AG10803 (cell line): ENCODE results near the gene LYPD4.

Experiments used
- DNase-seq: peaks from one replicate; pipeline ENCODE4 v3.0.0; 2010; ENCODE audit warnings: low read depth
- H3K4me3 ChIP-seq: 2 replicates; pipeline ENCODE4 v1.5.1; 2011; ENCODE audit warnings: mild to moderate bottlenecking, low read length, control low read depth
- TF ChIP-seq, protein P1 (sequence below): conservative IDR thresholded peaks from 2 replicates; pipeline ENCODE4 v1.5.1; 2011; ENCODE audit warnings: mild to moderate bottlenecking, low read length, control low read depth, inconsistent platforms

The LYPD4 gene

DNA sequence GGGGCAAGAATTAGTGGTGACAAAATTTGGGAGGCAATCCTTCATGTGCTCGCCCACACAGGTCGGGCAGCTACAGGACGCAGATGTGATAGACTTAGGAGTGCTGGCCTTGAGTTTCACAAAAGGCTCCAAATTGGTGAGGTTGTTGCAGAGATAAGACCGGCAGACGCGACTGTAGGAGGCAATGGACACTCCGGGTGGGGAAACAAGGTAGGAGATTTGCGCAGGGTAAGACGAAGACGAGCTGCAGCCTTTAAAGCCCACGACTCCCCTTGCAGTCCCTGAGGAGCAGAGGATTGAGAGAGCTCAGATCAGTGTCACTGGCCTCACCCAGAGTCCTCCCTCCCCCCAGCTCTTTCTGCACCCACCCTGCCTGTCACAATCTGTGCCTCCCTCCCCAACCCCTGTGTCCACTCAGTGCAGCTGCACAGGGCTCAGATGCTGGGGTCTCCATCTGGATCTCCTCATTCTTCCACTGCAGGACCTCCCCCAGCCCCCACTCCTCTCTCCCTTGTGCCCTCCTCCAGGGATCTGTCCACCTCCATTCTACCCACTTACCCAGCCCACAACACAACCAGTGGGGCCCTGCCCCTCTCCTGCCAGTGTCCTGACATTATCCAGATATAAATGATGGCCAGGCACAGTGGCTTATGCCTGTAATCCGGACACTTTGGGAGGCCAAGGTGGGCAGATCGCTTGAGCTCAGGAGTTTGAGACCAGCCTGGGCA, 6.3 kb downstream of the LYPD4 start:
- TF ChIP-seq, protein P1, sequence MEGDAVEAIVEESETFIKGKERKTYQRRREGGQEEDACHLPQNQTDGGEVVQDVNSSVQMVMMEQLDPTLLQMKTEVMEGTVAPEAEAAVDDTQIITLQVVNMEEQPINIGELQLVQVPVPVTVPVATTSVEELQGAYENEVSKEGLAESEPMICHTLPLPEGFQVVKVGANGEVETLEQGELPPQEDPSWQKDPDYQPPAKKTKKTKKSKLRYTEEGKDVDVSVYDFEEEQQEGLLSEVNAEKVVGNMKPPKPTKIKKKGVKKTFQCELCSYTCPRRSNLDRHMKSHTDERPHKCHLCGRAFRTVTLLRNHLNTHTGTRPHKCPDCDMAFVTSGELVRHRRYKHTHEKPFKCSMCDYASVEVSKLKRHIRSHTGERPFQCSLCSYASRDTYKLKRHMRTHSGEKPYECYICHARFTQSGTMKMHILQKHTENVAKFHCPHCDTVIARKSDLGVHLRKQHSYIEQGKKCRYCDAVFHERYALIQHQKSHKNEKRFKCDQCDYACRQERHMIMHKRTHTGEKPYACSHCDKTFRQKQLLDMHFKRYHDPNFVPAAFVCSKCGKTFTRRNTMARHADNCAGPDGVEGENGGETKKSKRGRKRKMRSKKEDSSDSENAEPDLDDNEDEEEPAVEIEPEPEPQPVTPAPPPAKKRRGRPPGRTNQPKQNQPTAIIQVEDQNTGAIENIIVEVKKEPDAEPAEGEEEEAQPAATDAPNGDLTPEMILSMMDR = no peak
- no peak for DNase-seq
- no peak overlapping the region for H3K4me3 ChIP-seq

DNA sequence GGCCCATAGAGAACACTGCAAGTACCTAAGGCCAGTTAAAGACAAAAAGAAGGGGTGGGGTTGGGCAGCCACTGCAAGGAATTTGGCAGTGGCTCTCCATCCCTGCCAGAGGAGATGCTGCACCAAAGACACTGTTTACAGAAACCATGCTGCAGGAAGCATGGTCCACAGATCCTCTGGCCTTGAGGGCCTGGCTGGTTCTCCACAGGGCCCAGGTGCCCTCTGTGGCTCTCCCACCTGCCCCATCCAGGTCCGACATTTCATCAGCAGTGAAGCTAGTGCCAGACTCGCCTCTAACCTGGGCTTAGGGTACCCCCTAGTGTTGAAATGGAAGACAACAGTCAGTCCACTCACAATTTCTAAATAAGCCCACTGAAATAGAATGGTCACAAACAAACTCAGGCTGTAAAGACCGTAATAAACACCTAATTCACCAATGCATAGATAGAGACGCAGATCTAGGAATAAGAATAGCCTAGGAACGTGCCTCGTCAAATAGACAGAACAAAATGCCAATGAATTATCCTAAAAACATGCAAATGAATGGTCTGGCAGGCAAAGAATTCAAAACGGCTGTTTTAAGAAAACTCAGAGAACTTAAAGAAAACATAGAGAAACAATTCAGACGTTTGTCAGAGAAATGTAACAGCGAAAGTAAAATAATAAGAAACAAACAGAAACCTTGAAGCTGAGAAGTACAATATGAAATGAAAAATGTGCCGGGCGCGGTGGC, 23.3 kb downstream of the LYPD4 start:
- DNase-seq = no peak
- H3K4me3 ChIP-seq = no peak overlapping the region
- TF ChIP-seq, protein P1 = peak; percentile 49

DNA sequence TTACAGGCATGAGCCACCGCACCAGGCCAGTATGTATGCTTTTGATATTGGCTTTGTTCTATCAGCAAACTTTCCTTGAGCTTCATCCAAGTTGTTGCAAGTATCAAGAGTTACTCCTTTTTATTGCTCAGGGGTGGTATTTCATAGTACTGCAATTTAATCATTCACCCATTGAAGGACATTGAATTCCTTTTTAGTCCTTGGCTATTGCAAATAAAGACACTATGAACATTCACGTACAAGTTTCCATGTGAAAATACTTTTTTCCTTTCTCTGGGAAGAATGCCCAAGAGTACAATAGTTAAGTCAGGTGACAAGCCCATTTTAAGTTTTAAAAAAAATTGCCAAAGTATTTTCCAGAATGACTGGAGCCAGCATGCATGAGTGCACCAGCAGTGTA, 27.7 kb downstream of the LYPD4 start:
- TF ChIP-seq, protein P1 = no peak
- no peak for DNase-seq

DNA sequence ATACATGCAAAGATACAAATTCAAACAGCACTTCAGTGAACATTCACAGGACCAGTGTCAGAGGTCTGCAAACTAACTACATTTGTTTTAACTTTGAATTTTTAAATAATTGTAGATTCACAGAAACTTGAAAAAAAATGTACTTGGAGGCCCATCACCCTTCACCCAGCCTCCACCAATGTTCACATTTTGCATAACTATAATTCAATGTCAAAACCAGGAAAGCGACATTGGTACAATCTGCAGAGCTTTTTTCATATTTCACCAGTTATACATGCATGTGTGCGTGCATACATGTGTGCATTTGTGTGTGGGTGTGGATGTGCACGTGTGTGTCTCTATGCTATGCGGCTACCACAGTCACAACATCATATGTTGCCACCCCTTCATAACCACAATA, 29.2 kb downstream of the LYPD4 start:
- DNase-seq = no peak
- H3K4me3 ChIP-seq = no peak overlapping the region
- TF ChIP-seq, protein P1 = no peak

More for the DNA sequence above, 27.7 kb downstream of the LYPD4 start:
- no peak overlapping the region for H3K4me3 ChIP-seq

DNA sequence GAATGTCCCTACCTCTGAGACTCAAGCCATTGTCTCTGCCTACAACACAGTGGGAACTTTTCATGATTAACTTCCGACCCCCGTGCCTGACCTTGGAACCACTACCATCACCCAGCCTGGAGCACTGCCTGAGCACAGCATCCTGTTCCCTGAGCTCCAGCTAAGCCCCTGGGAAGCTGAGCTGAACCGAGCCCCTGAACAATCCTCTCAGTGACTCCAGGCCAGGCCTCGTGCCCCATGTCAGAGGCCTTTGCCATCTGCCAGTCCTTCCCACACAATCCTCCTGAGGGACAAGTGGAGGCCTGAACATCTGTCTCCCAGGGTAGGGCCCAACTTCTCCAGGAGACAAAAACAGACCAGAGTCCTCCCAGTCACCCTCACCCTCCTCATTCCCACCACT, 30.6 kb downstream of the LYPD4 start:
- DNase-seq = no peak
- TF ChIP-seq, protein P1 = no peak
- no peak overlapping the region for H3K4me3 ChIP-seq

DNA sequence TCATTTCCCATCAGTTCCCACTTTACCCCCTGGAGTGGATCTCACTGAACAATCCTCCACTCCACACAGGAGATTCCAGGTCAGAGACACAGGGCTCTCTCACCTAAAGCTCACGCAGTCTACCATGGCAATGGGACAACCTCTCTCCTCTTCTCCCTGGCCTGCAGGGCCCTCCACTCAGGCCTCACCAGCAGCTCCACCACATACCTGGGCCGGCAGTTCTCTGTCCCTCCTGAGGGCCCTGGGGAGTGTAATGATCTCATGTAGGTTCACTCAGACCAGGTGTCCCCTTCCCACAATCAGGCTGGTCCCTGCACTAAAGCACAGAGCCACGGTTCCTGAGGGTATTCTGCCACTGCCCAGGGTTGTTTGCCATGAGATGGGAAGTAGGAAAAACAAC, 32.5 kb downstream of the LYPD4 start:
- TF ChIP-seq, protein P1 = no peak

DNA sequence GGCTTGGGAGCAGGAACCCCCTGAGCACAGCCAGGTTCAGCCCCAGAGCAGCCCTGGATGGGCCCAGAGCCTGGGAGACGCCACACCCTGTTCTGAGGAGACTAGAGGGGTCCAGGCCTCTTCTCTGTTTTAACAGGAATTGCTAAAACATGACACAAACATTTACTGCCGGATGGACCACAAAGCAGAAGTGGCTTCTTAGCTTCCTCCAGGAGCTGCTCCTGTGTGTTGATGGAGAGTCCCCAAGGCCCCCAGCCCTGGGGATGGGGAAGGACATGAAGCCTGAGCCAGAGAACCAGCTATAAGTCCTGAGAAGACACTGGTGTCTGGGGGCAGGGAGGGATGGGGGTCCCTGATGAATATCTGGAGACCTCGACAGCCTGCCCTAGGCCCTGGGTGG, 33.4 kb downstream of the LYPD4 start:
- DNase-seq = no peak
- H3K4me3 ChIP-seq = no peak overlapping the region
- TF ChIP-seq, protein P1 = no peak

More for the DNA sequence above, 32.5 kb downstream of the LYPD4 start:
- no peak for DNase-seq
- no peak overlapping the region for H3K4me3 ChIP-seq
